IPS-18c (cell line): ENCODE results near the gene SPON2.

ENCODE experiments used
- H3K4me3 ChIP-seq: 2 replicates; pipeline ENCODE4 v1.7.0; 2013; ENCODE audit warnings: low read depth, mild to moderate bottlenecking, low read length, moderate library complexity; ENCODE audit not compliant: insufficient read depth
- H3K9me3 ChIP-seq: one replicate; pipeline ENCODE4 v1.6.1; 2013; ENCODE audit warnings: mild to moderate bottlenecking, low read length, moderate library complexity; ENCODE audit not compliant: control insufficient read depth, insufficient read depth

SPON2 gene

DNA sequence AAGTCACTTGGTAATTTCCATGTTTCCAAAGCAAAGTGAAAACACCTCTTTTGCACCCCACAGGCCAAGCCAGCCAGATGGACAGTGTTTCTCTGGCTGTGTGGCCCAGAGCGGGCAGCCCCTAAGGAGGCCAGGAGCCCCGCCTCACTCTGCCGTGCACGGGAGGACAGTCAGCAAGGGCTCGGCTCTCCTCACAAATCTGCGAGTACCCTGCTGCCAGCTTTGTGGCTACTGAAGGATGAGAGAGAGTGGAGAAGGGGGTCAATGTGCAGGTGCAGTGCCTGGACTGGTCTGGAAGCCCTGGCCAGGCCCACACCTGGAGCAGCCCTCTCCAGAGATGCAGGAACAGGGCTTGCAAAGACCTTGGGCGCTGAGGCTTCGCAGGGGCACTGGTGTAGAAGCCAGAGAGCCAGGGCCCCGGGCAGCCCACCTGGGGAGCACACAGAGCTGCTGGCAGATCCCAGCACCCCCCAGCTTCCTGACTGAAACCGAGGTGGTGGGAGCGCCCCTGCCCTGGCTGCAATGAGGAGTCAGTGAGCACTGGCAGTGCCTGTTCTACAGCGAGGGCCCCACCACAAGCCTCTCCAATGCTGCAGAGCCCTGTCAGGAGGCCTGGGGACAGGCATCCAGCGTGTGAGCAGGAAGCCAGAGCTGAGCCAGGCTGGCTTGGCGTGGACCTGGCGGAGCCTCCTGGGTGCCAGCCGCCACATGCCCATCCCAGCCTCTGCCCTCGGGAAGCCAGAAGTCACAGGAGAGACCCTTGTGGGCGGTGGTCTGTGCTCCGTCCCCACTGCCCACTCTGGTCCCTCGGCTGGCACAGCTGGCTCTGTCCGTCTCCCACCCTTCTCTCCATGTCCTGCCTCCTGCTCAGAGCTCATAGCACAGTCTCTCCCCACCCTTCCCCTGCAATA lies 3.9 kb downstream of the SPON2 start:
- peaks cover 3% of the 10 kb centered on the region for H3K9me3 ChIP-seq
- 0 out of 2 replicates have a peak overlapping the region, but pooled peaks have one; percentile 73 for H3K4me3 ChIP-seq

DNA sequence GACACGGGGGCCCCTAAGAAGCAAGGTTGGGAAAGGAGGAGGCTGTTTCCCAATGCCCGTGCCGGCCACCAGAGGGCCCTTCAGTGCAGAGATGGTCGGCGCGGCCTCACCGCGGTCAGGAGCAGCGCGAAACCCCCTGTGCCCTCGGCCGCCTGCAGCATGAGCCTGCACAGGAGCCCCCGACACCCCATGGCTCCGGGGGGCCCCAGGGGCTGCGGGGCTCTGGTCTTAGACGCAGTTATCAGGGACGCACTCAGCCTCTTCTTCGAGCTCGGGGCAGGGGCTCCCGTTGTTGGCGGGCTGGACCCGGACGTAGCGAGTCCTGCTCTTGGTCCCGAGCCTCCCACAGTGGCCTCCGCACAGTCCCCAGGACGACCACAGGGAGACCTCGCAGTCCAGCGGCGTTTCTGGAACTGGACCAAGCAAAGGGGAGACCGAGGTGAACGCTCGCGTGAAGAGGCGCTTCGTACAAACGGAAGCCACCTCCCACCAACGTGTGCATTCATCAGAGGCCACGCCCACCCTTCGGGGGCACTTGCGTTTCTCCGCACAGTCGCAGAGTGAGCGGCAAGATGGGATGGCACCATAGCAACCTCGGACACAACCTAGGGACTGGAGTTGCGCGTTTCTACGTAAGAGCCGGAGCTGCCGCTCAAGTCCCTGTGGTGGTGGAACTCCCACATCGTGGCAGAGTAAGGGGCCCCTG lies 5.0 kb downstream of the SPON2 start:
- peaks cover 3% of the 10 kb centered on the region for H3K9me3 ChIP-seq
- H3K4me3 ChIP-seq = peak overlapping the region; percentile 73

DNA sequence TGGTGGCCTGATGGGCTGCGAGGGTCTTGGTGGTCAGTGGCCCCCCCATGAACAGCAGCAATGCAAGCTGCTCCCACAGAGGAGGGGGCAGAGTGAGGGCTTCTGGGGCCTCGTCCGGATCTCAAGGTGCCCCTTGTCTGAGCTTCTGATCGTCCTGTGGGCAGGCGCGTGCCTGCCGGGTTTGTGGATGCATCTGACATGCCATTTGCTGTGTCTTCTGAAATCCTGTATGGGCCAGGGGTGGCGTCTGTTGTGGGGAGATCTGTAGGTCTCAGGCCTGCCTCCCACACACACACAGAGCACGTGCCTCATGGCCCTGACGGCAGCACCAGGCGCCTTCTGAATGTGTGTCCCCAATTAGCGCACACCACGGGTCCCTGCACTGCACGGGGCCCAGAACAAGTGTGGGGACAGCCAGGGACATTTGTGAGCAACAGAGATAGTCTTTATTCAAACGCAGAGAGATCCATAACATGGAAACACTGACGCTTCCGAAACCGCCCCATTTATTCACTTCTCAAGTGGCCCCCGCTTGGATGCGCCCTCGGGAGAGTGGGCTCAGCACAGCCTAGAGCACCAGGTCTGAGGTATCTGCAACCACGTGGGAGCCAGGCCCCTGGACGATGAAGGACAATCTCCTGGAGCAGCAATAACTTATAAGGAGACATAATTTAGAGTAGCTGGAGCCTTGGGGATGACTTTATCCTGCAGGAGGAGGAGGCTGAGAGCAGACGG lies 5.7 kb downstream of the SPON2 start:
- H3K4me3 ChIP-seq = no peak overlapping the region
- H3K9me3 ChIP-seq = peaks cover 3% of the 10 kb centered on the region

DNA sequence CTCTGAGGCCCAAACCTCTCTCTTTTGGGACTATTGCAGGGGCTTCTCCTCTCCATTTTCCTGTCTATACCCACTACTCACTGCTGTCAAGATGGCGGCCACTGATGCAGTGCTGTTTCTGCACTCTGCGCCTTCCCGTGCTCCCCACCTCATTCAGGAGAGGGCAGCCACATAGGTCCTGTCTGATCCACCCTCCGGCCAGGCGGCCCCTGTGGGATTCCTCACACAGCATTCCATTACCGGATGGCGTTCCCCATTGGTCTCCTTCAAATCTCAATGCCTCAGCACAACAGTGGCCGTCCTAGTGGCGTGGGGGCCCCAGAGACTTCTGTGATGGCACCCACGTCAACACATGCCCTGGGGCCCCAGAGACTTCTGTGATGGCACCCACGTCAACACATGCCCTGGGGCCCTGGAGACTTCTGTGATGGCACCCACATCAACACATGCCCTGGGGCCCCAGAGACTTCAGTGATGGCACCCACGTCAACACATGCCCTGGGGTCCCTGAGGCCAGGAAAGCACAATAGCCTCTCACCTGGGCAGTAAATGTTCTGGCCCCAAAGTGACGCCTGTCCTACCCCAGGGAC lies 7.3 kb downstream of the SPON2 start:
- Histone ChIP-seq H3K9me3 (peaks cover 3% of the 10 kb centered on the region), H3K4me3 (no peak overlapping the region)

DNA sequence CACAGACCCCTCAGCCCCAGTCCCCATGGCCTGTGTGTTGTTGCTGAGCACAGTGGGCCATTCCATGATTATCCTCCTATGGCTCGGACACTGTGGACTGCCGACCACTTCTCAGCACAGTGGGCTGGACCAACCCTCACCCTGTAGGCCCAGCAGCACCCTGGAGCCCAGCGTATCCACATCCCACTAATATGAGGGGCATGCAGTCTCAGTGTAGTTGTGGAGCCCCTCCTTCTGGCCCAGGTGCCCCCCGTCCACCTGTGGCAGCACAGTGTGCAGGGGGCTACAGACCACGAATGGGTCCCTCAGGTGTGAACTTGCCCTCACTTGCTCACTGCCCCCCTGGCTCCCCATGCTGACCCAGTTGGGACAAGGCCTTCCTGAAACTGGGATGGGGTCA lies 7.9 kb downstream of the SPON2 start:
- no peak overlapping the region for H3K4me3 ChIP-seq
- H3K9me3 ChIP-seq = peaks cover 3% of the 10 kb centered on the region

DNA sequence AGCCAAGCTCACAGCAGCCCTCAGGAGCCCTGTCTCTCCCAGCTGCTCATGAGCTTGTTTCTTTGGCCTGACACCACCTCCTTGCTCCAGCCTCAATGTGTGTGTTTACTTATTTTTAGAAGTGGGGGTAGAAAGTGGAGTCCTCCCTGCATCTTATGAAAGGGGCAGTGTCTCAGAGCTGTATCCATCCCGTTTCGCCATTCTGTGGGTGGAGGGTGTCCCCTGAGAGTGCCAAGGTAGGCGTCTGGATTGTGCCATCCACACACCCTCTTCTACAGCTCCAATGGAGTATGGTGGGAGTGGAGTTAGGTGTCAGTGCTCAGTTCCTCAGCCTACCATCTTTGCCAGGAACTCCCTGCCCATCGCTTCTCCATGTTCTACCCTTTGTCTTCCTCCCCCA lies 8.3 kb downstream of the SPON2 start:
- H3K9me3 ChIP-seq = peaks cover 3% of the 10 kb centered on the region
- no peak overlapping the region for H3K4me3 ChIP-seq

DNA sequence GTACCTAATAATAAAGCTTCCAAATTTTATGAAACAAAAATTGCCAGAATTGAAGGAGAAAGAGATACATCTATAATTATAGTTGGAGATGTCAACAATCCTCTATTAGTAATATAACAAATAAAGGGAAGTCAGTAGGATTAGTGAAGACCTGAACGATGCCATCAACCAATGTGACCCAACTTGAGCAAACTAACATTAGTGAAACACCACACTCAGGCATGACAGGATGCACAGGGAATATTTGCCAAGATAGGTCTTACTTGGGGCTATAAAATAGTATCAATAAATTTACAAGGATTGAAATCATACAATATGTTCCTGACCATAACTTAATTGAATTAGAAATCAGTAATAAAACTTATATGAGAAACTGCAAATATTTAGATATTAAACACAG lies 12.0 kb downstream of the SPON2 start:
- Histone ChIP-seq H3K4me3 (no peak overlapping the region), H3K9me3 (peaks cover 5% of the 10 kb centered on the region)

DNA sequence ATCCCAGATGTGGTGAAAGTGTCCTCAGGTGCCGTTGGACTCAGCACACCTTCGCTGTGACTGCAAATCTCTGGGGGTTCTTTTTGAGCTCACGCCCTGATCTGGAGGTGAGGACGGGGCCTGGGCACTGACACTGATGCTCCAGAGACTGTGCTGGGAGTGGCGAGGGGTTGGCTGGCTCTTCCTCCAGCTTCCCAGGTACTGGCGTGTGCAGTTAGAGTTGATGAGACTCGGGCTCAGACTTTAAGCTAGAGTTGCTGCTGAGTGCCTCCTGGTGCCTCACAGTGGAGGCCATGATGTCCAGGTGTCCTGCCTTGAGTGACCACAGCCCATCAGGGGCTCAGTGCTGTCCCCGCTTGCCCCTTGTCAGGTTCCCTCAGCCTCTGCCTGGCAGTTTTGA lies 16.3 kb downstream of the SPON2 start:
- no peak overlapping the region for H3K4me3 ChIP-seq

DNA sequence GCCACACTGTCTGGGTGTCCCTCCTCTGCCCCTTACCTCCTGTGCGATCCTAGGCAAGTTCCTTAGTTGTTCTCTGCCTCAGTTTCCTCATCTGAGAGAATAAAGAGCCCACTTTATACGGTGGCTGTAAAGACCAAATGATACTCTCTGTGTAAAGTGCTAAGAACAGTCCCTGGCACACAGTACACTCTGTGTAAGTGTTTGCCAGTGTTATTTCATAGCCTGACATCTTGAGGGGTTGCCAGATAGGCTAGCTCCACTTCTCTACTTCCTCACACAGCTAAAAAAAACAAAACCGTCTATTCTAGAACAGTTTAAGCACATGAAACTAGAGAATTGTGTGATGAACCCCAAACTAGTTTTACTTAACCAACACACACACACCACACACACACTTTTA lies 17.1 kb downstream of the SPON2 start:
- H3K4me3 ChIP-seq = no peak overlapping the region
- peaks cover 2% of the 10 kb centered on the region for H3K9me3 ChIP-seq

More for the DNA sequence above, 16.3 kb downstream of the SPON2 start:
- H3K9me3 ChIP-seq = peaks cover 2% of the 10 kb centered on the region

DNA sequence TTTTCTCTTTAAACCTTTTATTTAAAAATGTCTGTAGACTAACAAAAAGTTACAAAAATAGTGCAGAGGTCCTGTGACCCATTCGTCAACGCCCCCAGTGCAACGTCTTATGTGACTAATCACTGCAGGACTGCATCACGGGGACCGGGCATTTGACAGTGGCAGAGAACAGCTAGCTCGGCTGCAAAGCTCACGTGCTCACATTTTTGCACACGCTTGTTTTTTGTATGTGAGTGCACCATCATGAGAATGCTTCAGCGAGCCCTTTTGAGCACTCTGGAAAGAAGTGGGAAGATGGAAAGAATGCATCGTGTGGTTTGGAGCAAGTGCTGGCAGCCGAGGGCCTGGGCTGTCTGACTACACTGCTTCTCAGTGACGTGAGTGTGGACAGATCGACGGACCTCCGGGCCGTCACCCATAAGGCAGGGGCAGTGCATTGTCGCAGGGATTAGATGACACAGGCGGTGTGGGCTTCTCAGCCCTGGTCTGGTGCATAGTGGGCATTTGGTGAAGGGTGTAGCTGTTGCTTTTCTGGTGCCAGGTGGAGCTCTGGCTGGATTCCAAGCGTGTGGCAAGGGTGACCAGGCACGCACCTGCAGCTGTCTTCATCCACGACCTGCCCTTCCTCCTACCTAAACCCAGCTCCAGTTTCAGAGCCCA lies 17.7 kb downstream of the SPON2 start:
- Histone ChIP-seq H3K4me3 (no peak overlapping the region), H3K9me3 (peaks cover 2% of the 10 kb centered on the region)

DNA sequence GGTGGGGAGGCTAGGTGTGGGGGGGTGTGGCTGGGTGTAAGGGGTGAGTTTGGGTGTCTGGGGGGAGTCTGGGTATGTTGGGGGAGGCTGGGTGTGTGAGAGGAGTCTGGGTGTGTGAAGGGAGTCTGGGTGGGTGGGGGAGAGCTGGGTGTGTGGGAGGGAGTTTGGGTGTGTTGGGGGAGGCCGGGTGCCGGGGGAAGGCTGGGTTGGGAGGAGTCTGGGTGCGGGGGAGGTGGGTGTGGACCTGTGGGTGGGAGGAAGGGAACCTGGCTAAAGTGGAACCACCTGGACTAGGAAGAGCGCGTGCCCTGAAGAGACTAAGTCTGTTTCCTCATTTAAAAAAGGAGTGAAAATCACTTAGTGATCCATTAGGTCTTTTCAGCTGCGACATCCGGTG lies 18.3 kb downstream of the SPON2 start:
- Histone ChIP-seq H3K9me3 (peaks cover 2% of the 10 kb centered on the region), H3K4me3 (no peak overlapping the region)

DNA sequence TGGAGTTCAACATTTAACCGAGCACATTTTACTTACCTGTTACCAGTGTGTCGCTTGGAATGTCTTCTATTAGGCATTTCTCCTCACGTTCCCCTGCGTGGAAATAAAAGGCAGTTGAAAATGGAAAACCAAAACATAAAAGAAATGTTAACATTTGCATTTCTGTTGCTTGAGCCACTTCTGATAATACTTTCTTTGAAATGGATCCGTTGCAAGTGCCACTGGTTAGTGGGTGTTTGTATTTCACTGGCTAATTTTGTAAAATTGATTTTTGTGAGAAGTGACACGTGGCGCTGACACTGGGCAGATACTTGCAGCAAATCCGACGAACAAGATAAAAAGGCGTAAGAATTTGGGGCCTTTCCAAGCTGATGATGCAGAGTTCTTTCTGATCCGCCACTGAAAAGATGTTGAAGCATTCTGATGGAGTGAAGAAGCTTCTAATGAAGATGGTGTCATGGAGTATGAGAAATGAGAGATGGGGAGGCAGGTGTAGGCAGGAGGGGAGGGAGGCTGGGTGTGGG lies 18.8 kb downstream of the SPON2 start:
- Histone ChIP-seq H3K4me3 (no peak overlapping the region), H3K9me3 (peaks cover 2% of the 10 kb centered on the region)

DNA sequence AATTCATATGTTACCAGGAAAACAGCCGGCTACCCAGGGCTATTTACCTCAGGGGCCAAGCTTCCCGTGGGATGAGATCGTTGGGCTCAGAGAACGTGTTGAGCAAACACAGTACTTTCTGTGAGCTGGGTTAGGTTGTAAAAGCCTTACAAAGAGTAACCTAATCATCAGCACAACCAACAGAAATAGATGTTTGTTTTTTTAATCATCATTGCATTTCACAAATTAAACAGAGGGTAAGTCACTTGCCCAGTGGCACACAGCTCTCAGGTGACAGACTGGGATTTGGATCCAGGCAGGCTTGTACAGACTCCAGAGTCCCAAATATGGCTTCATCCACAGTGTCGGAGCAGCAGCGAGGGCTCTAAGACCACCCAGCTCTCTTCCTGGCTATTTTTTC lies 20.1 kb downstream of the SPON2 start:
- no peaks in the 10 kb centered on the region for H3K9me3 ChIP-seq
- no peak overlapping the region for H3K4me3 ChIP-seq

DNA sequence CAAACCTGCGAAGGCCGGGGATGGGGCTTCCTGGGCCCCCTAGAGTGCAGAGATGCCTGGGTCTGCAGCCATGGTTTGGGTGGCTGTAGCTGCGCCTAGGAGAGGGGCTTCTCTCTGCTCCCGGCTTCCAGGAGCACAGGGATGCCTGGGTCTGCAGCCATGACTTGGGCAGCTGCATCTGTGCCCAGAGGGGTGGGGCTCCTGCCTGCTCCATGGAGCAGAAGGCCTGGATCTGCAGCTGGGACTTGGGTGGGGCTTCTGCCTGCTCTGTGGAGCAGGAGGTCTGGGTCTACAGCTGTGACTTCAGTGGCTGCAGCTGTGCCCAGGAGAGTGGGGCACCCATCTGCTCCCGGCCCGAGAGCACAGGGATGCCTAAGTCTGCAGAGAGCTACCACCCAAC lies 20.8 kb downstream of the SPON2 start:
- no peaks in the 10 kb centered on the region for H3K9me3 ChIP-seq
- no peak overlapping the region for H3K4me3 ChIP-seq

DNA sequence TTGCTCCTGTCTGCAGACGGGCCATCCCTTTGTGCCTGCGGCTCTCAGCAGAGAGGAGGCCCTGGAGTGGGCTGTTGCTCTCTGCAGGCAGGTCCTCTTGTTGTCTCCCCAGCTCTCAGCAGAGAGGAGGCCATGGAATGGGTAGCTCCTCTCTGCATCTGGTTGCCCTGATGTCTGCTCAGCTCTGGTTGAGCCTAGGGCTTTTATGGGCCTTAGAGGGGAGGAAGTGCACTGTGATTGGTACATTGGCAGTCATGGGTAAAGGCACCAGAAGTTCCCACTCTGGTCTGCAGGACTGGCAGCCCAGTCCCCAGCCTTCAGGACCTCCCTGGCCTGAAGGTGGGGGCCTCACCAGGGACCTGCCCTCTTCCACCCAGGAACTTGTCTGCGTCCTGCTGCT lies 21.5 kb downstream of the SPON2 start:
- H3K9me3 ChIP-seq = no peaks in the 10 kb centered on the region
- no peak overlapping the region for H3K4me3 ChIP-seq

DNA sequence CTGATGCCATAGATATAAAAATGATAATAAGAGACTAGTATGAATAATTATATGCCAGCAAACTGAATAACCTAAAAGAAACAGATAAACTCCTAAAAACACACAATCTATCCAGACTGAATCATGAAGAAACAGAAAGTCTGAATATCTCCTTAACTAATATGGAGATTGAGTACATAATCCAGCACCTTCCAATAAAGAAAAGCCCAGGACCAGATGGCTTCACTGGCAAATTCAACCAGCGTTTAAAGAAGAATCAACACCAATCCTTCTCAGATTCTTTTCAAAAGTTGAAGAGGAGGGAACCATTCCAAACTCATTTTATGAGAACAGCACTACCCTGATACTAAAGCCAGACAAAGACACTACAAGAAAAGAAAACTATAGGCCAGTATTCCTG lies 32.5 kb downstream of the SPON2 start:
- H3K4me3 ChIP-seq = no peak overlapping the region
- peaks cover 7% of the 10 kb centered on the region for H3K9me3 ChIP-seq

DNA sequence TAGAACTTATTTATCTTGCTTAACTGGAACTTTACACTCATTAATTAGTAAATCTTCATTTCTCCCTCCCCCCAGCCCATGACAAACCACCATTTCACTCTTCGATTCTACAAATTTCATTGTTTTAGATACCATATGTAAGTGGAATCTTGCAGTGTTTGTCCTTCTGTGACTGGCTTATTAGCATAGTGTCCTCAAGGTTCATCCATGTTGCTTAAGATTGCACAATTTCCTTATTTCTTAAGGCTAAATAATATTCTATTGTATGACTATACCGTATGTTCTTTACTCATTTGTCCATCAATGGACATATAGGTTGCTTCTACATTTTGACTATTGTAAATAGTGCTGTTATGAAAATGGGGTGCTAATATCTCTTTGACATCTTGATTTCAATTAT lies 34.5 kb downstream of the SPON2 start:
- no peak overlapping the region for H3K4me3 ChIP-seq

More for the DNA sequence above, 34.5 kb downstream of the SPON2 start:
- no peaks in the 10 kb centered on the region for H3K9me3 ChIP-seq
